GM21360 (cell line): ENCODE measurements around the gene DYNC1LI1.

Source experiments
- ATAC-seq: cut with Tn5 transposase; IDR thresholded peaks from one replicate; pipeline ENCODE4 v1.9.1; 2021; ENCODE audit warnings: mild to moderate bottlenecking, moderate library complexity; ENCODE audit not compliant: unreplicated experiment

The DYNC1LI1 gene

DNA sequence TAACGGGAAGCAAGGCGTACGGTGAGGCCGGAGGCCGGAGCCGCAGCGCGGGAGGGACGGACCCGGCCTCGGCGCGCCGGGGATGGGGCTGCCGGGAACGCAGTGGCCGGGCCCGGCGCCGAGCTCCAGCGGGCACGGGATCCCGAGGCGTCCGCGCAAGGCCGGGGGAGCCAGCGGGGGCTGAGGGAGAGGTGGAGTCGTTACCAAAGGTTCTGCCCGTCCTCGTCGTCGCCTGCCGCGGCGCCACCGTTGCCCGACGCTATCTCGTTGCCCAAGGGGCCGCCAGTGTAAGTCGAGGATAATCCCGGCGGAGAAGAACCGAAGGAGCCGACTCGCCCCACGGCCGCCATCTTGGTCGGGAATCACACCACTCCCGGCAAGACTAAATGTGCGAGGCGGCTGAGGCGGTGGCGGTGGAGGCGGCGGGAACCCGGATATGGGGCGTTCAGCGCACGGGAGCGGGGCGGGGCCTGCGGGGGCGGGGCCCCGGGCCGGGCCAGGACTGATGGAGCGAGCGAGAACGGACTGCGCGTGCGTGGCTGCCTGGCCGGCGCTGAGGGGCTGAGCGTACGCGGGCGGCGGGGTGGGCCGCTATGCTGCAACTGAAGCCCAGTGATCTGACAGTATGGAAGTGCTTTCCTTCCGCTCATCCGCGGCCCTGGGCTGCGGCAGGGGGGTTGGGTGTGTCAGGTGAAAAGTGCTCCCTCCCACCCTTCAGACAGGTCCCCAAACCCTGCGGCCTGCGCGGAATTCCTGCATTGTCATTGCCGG, at the start of gene DYNC1LI1:
TSS of gene DYNC1LI1 (minus strand) at position 438 of the 771 bp plus-strand sequence. CDS start at position 350, 88 bp downstream.
- ATAC-seq: peak; percentile 89

DNA sequence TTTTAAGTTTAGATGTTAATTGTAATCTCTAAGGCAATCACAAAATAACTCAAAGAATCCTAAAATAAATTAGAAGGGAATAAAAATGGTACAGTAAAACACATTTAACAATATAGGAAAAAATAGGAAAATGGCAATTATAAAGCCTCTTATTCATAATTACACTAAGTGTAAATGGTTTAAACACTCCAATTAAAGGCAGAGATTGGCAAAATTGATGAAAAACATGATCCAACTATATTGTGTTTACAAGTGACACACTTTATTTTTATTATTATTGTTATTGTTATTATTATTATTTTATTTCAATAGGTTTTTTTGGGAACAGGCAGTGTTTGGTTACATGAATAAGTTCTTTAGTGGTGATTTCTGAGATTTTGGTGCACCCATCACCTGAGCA, 48.7 kb upstream of the DYNC1LI1 start:
- no peak for ATAC-seq

DNA sequence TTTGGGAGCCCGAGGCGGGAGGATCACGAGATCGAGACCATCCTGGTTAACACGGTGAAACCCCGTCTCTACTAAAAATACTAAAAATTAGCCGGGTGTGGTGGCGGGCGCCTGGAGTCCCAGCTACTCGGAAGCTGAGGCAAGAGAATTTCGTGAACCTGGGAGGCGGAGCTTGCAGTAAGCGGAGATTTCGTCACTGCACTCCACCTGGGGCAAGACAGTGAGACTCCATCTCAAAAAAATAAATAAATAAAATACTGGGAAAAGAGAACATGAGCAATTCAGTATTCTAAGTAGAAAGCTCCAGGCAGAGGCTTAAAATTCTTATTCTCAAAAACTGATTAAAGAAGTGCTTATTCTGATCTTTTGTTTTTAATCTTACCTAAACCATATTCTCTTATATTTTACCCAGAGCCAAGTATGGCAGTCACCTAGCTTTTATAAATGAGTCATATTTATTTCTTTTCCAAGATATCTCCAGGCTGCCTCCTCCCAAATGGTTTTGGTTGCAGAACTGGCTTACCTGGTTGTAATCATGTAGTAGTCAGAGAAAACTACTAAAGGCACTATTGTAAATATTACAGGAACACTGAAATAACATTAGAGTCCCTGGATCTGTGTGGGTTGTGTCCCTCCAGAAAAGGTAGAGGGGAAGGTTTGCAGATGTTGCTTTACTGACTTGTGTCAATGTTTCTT, 45.8 kb upstream of the DYNC1LI1 start:
- no peak for ATAC-seq

DNA sequence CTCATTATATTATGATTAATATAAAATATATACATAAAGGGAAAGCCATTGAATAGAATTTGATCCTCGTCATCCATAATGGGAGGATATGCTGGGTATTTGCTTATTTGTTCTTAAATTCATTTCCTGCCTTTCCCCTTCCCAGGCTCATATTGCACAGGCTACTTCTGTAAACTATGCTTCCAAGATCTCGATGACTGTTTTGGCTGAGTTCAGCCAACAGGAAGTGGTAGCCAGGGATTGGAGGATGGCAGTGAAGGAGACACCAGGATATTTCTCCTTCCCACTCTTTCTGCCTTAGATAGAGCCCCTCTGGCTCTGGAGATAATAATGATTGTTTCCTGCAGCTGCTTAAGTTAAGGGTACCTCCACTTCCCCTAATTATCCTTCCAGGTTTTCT, 44.3 kb upstream of the DYNC1LI1 start:
- ATAC-seq: no peak

DNA sequence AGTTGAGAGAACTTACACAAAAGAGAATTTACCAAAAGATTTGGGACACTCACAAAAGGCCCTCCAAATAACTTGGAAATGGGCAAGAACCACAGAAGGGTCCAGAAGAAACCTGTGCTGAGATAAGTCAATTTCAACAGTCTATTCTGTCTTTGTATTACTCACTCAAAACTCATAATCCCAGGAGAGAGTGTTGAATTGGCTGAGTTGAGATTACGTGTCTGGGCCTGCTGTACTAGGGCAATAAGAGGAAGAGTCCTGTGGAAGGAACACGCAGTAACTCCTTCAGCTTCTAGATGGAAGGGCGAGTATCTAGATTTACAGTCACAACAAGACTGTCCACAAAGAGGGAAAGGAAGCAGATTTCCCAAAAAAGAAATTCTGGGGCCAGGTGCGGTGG, 42.5 kb upstream of the DYNC1LI1 start:
- no peak for ATAC-seq

DNA sequence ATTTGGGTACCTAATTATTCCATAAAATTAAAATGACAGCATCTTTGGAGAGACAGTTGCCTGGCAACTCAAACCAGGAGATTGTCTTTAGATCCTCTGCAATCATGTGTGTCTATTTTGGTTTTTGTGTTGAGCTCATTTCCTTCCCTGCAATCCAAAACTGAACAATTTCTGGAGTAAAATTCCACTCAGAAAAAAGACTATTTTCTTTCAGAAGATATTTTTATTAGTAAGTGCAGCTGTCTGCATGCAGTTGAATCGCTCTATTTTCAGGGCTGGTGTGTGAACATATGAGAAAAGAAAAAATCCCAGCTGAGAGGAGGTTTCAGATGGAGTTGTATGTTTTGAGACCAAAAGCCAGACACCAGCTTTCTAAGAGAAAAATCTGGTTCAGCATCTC, 41.9 kb upstream of the DYNC1LI1 start:
- no peak for ATAC-seq

DNA sequence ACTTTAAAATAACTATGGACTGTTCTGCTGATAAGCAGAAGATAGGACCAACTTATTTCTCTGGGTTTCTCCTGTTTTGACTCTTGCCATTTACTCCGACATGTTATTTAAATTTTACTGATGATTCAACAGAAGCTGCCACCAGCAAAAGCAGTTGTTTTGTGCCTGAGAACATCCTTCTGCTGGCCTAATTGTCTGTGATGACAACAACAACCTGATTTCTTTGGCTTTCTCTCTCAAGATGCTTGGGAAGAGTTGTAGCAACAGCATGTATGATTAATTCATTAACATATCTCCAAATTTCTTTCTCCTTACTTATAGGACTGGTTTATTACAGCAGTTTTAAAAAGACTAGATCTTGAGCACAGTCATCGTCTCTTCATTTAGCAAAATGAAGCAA, 36.9 kb upstream of the DYNC1LI1 start:
- ATAC-seq: no peak

DNA sequence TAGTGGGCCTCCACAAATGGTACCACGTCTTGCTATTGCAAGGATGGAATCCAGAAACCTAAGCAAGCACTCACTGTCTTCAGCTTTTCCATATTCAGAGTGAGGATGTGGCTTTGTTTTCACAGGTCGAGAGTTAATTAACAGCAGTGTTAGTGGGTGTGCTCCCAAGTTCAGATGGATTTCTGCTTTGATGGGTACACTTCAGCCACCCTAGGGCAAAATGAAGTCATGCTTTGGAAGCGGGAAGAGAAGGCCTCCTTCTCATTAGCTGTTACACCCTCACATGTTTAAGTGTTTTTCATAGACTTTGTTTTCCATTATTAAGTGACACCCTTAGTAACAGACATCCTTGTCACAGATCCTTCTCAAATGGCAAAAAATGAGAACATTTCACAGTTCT, 36.3 kb upstream of the DYNC1LI1 start:
- no peak for ATAC-seq

DNA sequence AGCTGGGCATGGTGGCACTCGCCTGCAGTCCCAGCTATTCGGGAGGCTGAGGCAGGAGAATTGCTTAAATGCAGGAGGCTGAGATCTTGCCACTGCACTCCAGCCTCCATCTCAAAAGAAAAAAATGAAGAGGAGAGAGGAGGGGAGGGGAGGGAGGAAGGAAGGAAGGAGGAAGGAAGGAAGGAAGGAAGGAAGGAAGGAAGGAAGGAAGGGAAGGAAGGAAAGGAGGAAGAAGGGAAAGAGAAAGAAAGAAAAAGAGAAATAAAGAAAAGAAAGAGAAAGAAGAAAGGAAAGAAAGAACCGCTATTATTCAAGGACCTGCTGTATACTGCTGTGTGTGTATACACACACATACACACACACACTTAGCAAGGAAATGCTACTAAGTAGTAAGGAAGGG, 35.6 kb upstream of the DYNC1LI1 start:
- no peak for ATAC-seq

DNA sequence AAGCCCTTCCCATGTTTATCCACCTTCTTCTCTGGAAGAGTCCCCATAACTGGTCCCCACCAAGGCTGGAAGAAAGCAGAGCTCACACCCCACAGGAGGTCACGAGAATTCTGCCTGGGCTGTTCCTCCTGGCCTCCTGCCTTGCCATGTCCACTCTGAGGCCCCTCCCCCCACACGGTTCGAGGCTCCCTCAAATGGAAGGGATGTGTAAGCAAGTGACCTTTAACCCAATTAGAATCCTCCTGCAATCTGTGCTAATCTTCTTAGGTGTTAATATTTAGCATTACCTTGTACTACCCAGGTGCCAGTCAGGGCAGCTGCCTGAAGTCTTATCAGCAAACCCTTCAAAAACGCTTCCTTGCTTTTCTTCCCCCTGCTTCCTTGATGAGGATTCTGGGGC, 32.4 kb upstream of the DYNC1LI1 start:
- no peak for ATAC-seq

DNA sequence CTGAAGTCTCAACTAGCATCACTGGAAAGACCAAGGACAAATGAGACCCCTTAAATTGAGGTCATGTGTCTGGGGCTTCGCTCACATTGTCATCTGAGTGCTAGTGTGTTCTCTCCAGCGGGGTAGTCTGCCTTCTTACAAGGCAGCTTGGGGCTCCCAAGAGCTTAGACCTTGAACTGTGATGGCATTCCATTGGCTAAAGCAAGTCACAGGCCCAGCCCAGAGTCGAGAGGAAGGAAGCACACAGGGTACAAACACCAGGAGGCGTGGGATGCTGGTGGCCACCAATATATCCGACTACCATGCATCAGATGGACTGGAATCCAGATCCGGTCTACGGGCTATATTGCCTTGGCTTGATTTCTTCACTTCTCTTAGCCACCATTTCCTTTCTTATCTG, 31.5 kb upstream of the DYNC1LI1 start:
- no peak for ATAC-seq

DNA sequence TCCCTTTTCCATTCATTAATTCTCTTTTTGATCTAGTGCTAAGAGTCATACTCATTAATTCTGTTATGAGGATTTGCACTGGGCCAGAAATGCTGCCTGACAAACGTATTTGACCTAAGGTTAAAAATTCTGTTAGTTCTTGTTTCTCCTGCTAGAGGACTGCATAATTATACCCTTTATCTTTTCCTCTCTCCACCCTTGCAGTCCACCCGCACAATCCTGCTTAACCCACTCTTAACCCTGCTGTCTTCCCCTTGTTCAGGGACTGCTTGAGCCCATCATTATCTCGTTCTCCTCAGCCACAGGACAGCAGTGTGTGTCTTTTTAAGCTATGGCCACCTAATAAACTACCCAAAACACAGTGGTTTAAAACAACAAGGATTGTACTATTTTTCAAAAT, 31.1 kb upstream of the DYNC1LI1 start:
- no peak for ATAC-seq

DNA sequence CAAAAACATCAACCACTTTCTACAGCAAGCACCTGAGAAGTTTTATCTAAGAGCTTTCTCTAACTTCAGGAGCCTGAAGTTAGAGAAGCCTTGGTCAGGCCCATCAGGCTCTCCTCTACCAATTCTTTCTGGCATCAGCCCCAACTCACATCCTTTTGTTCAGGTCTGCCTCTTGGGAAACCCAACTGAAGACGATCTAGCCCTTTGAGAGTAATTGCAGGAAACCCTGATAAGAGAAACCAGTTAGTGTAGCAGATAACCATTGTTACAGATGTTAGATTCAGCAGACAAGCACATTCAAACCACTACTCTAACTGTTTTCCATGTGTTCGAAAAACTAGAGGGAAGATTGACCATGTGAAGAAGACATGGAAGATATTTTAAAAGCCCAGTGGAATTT, 27.0 kb upstream of the DYNC1LI1 start:
- no peak for ATAC-seq

DNA sequence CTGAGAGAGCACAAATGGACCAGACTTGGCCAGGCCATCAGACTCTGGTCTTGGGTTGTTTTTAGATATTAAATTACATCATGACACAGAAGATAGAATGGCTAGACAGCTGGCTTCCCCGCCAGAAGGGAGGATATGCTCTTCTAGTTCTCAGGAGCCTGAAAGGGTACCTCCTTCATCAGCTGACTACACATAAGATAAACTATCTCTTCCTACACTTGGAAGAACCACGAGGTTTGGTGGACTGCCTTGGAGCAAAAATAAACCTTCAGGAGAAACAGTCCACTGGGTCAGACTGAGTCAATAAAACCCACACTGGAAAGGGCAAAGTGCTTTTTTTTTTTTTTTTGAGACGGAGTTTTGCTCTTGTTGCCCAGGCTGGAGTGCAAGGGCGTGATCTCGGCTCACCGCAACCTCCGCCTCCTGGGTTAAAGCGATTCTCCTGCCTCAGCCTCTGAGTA, 26.3 kb upstream of the DYNC1LI1 start:
- no peak for ATAC-seq

DNA sequence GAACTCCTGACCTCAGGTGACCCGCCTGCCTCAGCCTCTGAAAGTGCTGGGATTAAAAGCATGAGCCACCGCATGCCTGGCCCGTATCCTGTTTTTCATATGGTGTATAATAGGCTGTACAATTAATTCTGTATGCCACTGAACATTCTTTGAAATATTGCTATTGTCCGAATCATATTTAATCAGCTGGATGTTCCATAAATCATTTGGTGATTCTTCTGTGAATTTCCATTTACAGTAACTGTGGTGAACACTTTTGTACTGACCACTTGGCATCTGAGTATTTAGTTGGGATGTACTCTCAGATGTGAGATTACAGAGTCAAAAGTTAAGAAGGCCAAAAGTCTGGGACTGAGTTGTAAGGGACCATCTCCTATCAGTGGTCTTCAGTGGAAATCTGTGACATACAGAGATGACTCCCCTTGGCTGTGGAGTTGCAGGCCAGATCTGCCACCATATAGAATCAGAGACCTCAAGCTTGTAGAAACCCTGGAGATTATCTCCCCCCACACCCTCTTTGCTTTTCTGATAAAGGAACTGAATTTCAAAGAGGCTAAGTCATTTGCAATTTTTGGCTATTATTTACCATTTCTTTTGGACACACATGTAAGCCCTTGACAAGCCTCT, 25.7 kb upstream of the DYNC1LI1 start:
- ATAC-seq: no peak

DNA sequence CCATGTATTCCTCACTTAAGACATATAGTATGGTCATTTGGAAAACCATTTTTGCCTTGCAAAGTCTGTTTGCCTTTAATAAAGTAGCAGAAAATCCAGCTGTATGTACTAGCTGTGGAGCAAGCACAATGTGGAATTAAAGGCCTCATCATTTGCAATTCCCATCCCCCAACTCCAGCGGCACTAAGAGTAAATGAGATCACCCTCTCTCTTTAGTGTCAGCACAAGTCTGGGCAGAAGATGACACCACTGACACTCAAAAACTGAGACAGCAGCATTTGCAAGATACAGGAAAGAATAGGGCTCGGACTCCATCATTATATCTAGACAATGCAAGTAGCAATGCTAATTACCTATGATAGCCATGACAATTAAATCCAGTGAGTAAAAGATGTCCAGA, 24.7 kb upstream of the DYNC1LI1 start:
- no peak for ATAC-seq

DNA sequence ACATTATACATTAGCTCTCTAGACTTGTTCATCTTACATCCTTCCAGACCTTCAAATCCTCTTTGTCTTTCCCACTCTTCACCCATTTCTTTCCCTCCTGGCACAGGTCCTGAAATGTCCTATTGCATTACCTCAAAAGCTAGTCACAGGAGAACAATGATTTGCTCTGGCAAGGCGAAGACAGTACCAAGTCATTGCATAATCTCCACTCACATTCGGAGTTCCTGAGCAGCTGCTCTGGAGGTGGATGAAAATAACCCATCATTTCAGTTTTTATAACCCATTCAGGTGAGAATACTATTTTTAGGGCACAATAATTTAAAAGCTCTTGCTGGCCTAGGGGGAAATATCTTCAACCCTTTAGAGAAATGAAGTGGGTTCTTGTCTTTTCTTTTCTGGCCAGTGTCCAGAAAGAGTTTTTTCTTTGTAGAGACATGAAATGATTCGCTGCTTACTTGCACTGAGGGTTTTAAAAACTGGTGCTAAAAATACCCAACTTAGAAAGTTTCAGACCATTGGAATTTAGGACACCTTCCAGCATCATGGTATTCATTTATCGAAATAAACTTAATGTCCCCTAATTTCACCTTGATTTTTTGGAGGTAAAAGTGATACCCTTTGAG, 23.4 kb upstream of the DYNC1LI1 start:
- ATAC-seq: no peak

DNA sequence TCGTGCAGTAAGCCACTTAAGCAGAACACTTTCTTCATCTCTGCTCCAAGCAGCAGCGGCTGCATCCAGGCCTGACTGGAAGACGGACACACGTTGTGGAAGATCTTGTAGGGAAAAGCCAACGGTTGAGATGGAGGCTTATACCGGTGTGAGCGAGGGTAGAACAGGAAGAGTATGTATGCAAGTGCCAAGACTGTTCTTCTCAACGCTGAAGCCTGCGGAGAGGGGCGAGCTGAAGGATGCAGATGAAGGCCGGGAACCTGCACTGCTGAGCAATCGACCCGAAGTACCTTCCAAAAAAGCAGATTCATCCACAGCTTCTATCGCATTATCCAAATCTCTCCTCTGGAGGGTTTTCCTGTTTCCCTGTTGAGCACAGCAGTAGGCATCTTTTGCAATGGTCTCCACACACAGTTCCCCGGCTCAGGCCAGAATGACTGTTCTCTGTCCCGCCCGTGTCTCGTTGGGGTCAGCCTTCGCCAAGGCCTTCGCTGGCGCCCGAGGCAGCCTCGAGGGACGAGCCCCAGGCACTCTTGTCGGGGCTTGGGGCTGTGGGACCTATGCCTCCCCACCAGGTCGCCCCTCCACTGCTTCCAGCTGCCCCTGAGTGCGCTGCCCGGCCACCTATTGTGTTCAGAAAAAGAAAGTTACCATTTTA, 22.2 kb upstream of the DYNC1LI1 start:
- ATAC-seq: no peak

DNA sequence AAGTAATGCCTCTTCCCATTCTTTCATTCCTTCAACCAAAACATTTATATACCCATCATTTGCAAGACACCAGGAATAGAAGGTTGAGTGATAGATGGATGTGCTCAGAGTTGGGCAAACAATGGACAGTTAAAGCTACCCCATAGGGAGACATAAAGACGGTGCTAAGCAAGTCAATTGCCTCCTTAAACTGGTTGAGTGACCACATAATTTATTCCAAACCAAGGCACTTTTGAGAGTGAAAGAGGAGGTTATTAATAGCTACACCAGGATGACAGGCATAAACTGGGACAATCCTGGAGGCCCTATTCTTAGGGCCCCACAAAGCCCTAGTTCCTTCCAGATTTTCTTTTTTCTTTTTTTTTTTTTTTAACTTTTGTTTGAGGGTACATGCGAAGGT, 21.4 kb upstream of the DYNC1LI1 start:
- ATAC-seq: no peak

DNA sequence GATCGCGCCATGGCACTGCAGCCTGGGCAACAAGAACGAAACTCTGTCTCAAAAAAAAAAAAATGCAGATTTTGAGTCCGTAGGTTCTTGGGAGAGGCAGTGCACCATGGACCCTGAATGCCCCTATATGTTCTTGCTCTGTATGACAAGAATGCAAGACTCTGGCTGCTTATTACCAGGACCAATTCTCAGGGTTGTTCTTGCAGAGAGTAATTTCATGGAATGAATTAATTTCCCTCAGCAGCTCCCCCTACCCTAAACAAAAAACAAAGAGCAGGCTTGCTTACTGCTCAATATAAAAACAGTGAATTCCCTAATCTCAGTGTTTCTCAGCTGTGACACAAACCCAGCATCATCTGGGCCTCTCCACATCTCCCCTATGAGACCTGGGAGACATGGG, 20.5 kb upstream of the DYNC1LI1 start:
- no peak for ATAC-seq

DNA sequence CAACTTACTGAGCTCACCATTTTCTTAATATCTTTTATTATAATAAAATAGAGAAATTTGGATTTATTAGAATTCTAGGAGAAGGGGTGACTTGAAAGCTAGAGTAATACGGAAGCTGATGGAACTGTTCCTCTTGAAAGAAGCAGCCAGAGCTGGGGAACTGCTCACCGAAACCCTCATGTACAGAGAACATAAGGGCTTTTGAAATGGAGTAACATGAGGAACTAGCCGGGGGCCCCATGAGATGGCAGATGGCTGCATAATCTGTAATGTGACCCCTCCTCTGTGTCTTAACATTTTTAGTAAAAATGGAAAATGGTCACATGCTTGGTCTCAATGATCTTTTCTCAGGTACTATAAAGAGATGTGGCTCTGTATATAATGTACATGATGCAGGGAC, 15.7 kb upstream of the DYNC1LI1 start:
- ATAC-seq: no peak
